Nephron progenitor cell (in vitro differentiated cells): ENCODE data around the gene MSL3.

Experiments used
- DNase-seq: peaks from one replicate; pipeline ENCODE4 v3.0.0; 2021
- H3K27ac Mint-ChIP-seq: 2 replicates; pipeline ENCODE4 v1.8.0; 2021; ENCODE audit warnings: mild to moderate bottlenecking, moderate library complexity, mixed read lengths
- H3K27me3 Mint-ChIP-seq: 2 replicates; pipeline ENCODE4 v1.8.0; 2021; ENCODE audit warnings: mild to moderate bottlenecking, low read depth, mixed read lengths; ENCODE audit not compliant: poor library complexity
- H3K36me3 Mint-ChIP-seq: 2 replicates; pipeline ENCODE4 v1.8.0; 2021; ENCODE audit warnings: low read depth, mixed read lengths
- H3K4me1 Mint-ChIP-seq: 2 replicates; pipeline ENCODE4 v1.8.0; 2021; ENCODE audit warnings: mixed read lengths
- H3K4me3 Mint-ChIP-seq: 2 replicates; pipeline ENCODE4 v1.8.0; 2021; ENCODE audit warnings: mild to moderate bottlenecking, moderate library complexity, mixed read lengths
- H3K9me3 Mint-ChIP-seq: 2 replicates; pipeline ENCODE4 v1.8.0; 2021; ENCODE audit warnings: mild to moderate bottlenecking, moderate library complexity, mixed read lengths
- CTCF ChIP-seq: fragments of 200-600 bp; sonication (generic); IDR thresholded peaks from 2 replicates; pipeline ENCODE4 v1.5.0; 2021; ENCODE audit warnings: antibody characterized with exemption

Gene MSL3

GRCh38 chrX:11760958-11761357 is 2.9 kb downstream of the MSL3 start:
- H3K9me3 Mint-ChIP-seq = peaks cover 44% of the 10 kb centered on the region
- H3K4me1 Mint-ChIP-seq = peaks cover 10% of the 10 kb centered on the region
- no peak overlapping the region for H3K27ac Mint-ChIP-seq
- peak overlapping the region; percentile 51 for H3K4me3 Mint-ChIP-seq
- H3K27me3 Mint-ChIP-seq = peaks cover 7% of the 10 kb centered on the region
- no peak for TF ChIP-seq CTCF
- DNase-seq = no peak
- H3K36me3 Mint-ChIP-seq = peaks cover 26% of the 10 kb centered on the region

DNA sequence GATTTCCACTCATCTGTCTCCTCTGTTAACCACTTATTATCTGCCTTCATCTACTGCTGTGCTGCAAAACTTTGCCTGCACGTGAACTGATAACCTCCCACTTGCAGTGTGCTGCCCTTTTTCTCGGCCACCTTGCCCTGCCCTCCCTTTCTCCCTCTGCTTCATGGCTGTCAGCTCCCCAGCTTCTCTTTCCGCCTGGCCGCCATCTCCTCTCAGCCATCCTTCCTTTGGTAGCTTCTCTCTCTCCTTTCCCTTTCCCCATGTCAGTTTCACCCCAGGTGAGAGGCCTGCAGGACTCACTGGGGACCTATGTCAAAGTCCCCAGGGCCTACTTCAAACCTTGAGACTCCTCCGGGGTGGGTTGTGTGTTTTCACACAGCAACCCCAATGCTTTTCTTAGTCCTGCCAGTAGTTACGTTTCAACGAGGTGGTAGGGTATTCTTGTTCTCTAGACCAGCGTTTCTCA is 6.6 kb downstream of the MSL3 start:
- no peak for DNase-seq
- peaks cover 38% of the 10 kb centered on the region for H3K9me3 Mint-ChIP-seq
- TF ChIP-seq CTCF = no peak
- peaks cover 5% of the 10 kb centered on the region for H3K4me1 Mint-ChIP-seq
- no peaks in the 10 kb centered on the region for H3K27me3 Mint-ChIP-seq
- no peak overlapping the region for H3K4me3 Mint-ChIP-seq
- no peak overlapping the region for H3K27ac Mint-ChIP-seq
- peaks cover 26% of the 10 kb centered on the region for H3K36me3 Mint-ChIP-seq

DNA sequence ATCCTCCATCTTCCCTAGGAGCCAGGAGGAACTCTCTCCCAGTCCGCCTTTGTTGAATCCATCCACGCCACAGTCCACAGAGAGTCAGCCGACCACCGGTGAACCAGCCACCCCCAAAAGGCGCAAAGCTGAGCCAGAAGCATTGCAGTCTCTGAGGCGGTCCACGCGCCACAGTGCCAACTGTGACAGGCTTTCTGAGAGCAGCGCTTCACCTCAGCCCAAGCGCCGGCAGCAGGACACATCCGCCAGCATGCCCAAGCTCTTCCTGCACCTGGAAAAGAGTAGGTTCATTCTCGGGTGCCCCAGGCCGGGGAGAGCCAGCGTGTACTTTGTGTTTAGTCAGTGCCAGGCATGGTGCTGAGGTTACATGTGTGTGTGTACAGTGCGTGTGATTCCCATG is 7.4 kb downstream of the MSL3 start:
- no peaks in the 10 kb centered on the region for H3K4me1 Mint-ChIP-seq
- H3K36me3 Mint-ChIP-seq = peaks cover 26% of the 10 kb centered on the region
- H3K27ac Mint-ChIP-seq = peak overlapping the region; percentile 60
- TF ChIP-seq CTCF = no peak
- H3K9me3 Mint-ChIP-seq = peaks cover 34% of the 10 kb centered on the region
- no peak overlapping the region for H3K4me3 Mint-ChIP-seq
- DNase-seq = no peak
- no peaks in the 10 kb centered on the region for H3K27me3 Mint-ChIP-seq

GRCh38 chrX:11766487-11766886 is 8.4 kb downstream of the MSL3 start:
- no peaks in the 10 kb centered on the region for H3K4me1 Mint-ChIP-seq
- peaks cover 19% of the 10 kb centered on the region for H3K36me3 Mint-ChIP-seq
- DNase-seq = no peak
- H3K4me3 Mint-ChIP-seq = no peak overlapping the region
- H3K27me3 Mint-ChIP-seq = no peaks in the 10 kb centered on the region
- TF ChIP-seq CTCF = no peak
- no peak overlapping the region for H3K27ac Mint-ChIP-seq
- H3K9me3 Mint-ChIP-seq = peaks cover 34% of the 10 kb centered on the region

GRCh38 chrX:11768039-11768438 is 10.0 kb downstream of the MSL3 start:
- H3K27me3 Mint-ChIP-seq = no peaks in the 10 kb centered on the region
- H3K36me3 Mint-ChIP-seq = peaks cover 18% of the 10 kb centered on the region
- DNase-seq = no peak
- peaks cover 31% of the 10 kb centered on the region for H3K9me3 Mint-ChIP-seq
- H3K4me1 Mint-ChIP-seq = no peaks in the 10 kb centered on the region
- H3K27ac Mint-ChIP-seq = no peak overlapping the region
- no peak overlapping the region for H3K4me3 Mint-ChIP-seq
- TF ChIP-seq CTCF = no peak

GRCh38 chrX:11770320-11770719 is 12.3 kb downstream of the MSL3 start:
- Mint-ChIP-seq H3K4me1 (no peaks in the 10 kb centered on the region), H3K9me3 (peaks cover 27% of the 10 kb centered on the region), H3K36me3 (peaks cover 6% of the 10 kb centered on the region), H3K27ac (no peak overlapping the region), H3K4me3 (no peak overlapping the region), H3K27me3 (no peaks in the 10 kb centered on the region)
- TF ChIP-seq CTCF = peak; percentile 69
- DNase-seq = peak; percentile 15
